ENCODE data around the gene MFSD6L.

MFSD6L gene

DNA sequence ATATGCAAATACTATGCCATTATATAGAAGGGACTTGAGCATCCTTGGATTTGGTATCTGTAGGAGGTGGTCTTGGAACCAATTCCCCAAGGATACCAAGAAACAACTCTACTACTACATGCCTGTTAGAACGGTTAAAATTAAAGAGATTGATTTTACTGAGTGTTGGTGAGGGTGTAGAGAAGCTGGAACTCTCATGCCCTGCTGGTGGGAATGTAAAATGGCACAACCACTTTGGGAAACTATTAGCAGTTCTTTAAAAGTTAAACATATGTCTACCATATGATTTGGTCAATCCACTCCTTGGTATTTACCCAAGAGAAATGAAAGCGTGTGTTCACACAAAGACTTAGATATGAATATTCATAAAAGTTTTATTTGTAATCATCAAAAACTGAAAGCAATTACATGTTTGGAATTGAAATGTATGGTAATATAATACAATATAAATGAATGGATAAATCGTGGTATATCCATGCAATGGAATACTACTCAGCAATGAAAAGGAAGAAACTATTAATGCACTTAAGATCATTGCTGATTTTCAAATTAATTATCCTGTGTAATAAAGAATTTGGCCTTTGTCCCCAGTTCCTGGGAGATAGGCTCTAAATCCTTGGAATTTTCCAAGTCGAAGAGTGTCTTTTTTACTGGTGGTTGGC lies 7.8 kb downstream of the MFSD6L start:
- no peak for DNase-seq

DNA sequence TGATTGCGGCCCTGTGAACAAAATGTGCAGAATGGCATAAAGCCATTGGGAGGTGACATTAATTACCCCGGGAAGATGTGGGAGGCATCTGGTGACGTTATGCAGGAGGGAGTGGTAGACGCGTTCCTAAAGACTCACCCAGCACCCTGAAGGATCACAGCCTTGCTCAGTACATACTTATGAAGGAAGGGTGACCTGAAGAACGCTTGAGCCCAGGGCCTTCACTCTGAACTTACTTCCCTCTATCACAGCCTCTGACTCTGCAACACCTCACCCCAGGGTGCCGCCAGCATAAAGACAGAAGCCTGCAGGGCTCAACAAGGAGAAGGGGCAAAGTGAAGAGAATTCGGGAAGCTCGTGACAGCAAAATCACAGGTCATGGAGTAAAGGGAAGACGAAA lies 9.4 kb downstream of the MFSD6L start:
- no peak for DNase-seq

DNA sequence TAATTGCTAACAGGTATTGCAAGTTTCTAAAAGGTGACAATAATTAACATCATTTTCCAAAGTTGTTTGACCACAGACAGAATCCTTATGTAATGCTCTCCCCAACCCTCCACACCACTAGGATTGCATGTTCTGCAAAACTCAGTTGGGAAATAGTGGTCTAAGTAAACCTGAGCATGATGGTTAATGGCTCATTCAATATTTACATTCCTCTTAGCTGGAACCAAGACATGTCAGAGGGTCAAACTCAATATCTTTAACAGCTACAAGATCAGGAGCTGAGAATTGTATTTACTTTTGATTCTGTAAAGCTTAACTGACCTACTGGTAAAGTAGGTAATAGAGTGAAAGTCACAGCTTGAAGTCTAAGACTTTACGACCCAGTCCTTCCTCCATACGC lies 10.2 kb downstream of the MFSD6L start:
- DNase-seq = no peak

DNA sequence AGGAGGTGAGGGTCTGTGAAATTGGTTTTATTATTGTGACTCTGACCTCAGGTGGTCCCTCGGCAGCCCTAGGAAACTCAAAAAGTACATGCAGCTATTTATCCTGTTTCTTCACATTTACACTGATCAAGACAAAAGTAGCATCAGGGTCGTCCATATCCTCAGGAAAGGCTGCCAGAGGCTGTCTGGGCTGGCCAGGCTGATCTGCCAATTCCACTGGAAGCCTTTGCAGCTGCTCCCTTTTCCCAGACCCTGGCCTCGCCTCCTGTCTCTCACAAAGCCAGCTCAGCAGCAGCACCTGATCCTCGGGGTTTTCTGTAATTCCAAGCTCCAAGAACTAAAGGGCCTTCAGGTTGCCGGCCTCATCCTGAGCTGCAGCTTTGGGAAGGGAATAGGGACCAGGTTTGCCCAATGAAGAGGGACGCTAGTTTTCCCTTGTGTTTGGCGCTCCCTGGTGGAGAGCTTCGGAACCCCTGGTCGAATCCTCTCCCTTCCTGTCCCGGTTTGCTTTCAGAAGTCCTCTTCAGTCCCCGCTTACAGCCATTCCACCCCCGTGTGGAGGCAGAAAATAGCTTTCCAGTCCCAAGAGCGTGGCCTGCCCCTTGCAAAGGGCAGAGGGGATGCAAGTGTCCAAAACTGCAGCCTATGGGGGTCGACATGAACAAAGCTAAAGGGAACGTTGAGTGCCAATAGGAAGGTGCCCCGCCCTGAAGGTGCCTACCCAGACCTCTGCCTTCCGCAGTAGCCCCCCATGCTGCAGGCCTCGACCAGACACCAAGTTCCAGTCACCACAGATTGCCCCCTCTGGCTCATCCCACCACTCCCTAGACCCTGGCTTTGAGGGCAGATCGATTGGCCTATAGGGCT lies 13.4 kb downstream of the MFSD6L start:
- DNase-seq = peak; percentile 84

DNA sequence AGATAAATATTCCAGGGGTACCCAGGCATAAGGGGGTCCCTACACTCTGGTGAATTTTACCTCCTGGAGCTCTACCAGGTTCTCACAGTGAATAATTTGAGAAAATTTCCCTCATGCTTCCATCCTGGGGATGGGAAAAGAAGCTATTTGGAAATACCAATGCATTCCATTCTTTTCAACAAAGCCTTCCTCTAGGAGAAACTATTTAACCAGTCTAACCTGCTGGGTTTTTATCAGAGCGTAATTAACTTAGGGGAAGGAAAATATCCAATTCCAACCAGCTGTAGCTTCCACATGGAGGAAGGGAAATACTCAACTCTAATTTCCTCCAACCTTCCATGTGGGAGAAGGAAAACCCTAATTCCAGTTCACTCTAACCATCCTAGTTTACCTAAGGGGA lies 17.0 kb downstream of the MFSD6L start:
- no peak for DNase-seq

DNA sequence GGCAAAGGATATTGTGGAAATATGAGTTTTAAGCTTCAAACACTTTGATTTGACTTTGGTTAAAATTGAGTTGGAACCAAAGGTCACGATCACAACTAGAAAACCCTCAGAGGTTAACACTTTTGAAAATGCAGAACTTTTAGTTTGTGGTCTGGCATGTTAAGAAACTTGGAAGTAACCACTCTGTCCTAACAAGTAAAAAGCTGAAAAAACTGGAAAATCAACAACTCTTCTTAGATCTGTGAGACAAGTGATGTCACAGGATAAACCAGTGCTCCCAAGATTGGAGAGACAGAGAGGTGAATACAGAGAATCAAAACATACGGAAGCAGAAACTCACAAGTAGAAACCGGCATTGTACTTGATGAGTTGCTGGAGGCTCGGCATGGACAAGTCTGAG lies 17.4 kb downstream of the MFSD6L start:
- peak; percentile 28 for DNase-seq

DNA sequence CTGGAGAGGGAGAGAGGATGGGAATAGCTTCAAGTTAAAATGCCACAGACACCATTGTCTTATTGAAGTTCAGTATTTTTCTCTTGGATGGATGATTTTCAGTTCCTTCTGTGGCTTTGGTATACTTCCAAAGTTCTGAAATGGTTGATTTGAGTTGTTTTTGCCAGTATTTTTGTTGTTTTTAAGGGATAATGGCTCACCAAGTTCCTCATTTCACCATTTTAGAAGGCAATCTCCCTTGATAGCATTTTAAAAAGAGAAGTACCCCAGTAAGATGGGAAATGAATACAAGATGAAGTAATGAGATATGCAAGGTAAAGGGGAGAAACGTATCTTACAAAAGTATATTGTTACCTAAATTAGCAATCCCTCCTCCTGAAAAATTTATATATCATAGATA lies 22.3 kb downstream of the MFSD6L start:
- peak; percentile 20 for DNase-seq

DNA sequence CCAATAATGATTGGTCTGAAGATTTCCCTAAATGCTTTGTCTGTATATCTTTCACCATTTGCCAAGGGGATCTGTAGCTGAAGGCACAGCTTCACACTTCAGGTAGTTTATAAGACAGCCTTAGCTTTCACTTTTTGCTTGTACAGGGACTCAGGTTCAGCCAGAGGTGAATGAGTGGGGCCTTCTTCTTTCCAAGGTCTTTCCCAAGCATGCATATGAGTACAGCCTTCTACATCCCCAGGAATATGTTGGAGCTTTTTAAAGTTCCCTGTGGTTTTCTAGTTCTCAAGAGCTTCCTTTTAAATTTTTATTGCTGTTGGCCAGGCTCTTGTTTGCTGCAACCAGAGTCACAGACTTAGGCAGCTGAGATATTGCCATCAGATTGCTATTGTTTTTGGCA lies 22.9 kb downstream of the MFSD6L start:
- DNase-seq = no peak

DNA sequence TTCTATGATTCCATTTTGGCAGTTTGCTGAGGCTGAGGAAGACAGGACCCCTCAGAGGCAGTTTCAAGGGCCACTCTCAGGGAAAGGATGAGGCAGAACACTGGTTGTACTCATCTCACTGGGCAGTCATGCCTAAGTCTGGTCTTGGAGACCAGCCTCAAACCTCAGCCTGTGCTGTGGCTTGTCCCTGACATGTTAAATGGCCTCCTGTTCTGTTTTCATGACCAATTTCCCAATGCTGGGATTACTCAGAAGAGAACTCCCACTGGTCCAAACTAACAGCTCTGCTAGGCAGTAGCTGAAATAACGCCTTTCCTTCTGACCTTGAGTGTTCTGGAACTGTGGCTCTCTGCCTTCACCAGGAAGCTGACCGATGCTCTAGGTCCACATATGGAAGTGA lies 32.4 kb downstream of the MFSD6L start:
- DNase-seq = no peak

DNA sequence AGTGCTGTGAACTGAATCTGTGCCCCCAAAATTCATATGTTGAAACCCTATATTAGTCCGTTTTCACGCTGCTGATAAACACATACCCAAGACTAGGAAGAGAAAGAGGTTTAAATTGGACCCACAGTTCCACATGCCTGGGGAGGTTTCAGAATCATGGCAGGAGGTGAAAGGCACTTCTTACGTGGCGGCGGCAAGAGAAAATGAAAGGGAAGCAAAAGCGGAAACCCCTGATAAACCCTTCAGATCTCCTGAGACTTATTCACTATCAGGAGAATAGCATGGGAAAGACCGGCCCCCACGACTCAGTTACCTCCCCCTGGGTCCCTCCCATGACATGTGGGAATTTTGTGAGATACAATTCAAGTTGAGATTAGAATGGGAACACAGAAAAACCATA lies 37.2 kb downstream of the MFSD6L start:
- no peak for DNase-seq

DNA sequence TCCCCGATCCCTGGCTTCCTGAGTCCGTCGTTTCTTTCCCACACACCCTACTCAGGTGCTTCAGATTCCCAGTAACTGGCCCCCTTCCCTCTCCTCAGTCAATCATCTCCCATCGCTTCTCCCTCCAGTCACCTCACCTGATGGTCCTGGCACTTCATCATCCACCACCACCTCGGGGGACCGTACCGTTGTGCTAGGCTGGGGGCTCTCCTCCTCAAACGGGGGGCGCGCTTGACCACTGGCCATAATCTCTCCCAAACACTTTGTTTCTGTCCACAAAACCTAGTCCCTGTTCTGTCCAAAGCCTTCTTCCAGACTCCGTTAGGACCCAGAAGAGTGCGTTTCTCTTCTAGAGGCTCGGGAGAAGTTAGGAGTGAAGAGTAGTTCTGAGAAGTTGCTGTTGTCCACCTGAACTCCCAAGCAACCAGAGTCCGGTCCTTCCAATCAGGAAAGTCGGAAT lies 41.0 kb downstream of the MFSD6L start, which contains the start of gene SPDYE4:
SPDYE4 (minus strand) TSS at position 410 of the 460 bp plus-strand sequence; CDS start at position 246, 164 bp downstream.
- DNase-seq = no peak

DNA sequence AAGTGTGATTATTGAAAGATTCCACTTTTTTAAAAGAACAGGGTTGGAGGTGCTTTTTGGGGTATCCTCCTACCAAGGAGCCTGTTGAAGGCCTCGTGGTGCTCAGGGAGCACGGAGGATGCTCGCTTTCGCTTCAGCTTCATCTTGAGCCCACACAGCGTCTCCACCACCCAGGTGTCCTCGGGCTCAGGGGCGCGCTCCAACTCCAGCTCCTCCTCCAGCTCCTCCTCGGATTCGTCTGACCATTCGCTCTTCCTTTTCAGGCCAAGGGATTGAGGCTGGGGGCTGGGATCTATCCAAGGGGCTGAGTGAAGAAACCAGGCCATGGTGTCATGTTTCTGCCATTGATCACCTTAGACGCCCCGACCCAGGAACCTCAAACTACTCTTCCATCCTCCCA lies 42.0 kb downstream of the MFSD6L start:
- DNase-seq = no peak

DNA sequence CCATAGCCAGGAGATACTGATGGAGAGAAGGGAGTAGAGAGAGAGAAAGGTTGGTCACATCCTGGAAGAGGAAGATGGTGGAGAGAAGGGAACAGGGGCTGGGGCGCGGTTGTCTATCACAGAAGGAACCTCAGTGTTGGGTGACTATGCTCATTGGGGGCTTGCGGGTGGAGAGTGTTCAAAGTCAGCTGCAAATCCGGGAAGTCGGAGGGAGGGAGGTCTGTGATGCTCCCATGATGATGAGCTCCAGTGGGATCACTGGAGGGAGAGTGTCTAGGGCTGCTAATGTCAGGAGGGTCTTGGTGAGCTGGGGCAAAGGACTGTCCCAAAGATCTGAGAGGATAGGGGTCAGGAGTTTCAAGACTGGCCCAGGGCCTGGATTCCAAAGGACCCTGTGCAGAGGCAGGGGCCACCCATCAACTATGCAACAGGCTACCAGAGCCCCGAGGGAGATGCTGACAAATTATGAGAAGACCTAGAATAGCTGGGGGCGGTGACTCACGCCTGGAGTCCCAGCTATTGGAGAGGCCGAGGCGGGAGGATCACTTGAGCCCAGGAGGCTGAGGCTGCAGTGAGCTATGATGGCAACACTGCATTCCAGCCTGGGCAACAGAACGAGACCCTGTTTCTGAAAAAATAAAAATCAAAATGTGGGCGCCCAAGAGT lies 43.4 kb downstream of the MFSD6L start:
- no peak for DNase-seq

DNA sequence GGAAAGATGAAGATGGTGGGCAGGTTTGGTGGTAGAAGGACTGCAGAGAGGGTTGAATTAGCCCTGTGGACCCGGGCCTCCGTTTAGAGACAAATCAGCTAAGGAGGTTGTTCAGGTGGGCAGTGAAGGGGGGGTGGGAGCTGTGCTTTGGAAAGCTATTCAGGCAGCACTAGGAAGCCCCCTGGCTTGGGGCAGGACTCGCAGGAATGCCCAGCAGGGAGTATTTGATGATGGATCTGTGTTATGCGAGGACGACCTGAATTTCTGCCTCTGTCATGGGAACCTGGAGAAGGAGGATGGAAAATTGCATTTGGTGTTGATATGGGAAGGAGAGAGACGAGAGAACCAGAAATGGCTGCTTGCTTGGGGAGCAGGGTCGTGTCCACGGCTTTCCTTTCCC lies 44.3 kb downstream of the MFSD6L start:
- DNase-seq = no peak

DNA sequence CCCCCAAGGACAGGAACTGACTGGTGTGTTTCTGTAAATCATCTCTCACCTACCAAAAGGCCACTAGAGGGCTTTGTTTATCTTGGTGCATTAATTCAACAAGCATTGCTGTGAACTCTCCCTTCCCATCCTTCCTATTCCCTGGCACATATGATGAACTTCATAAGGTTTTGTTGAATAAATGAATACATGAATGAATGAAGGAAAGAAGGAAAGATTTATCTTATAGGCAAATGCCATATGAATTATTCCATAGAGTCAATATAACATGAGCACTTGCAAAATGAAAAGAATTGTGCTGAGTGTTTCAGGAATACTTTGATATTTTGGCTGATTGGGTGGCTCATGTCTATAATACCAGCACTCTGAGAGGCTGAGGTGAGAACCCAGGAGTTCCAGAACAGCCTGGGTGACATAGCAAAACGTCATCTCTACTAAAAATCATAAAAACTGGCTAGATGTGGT lies 45.2 kb downstream of the MFSD6L start:
- peak; percentile 37 for DNase-seq

DNA sequence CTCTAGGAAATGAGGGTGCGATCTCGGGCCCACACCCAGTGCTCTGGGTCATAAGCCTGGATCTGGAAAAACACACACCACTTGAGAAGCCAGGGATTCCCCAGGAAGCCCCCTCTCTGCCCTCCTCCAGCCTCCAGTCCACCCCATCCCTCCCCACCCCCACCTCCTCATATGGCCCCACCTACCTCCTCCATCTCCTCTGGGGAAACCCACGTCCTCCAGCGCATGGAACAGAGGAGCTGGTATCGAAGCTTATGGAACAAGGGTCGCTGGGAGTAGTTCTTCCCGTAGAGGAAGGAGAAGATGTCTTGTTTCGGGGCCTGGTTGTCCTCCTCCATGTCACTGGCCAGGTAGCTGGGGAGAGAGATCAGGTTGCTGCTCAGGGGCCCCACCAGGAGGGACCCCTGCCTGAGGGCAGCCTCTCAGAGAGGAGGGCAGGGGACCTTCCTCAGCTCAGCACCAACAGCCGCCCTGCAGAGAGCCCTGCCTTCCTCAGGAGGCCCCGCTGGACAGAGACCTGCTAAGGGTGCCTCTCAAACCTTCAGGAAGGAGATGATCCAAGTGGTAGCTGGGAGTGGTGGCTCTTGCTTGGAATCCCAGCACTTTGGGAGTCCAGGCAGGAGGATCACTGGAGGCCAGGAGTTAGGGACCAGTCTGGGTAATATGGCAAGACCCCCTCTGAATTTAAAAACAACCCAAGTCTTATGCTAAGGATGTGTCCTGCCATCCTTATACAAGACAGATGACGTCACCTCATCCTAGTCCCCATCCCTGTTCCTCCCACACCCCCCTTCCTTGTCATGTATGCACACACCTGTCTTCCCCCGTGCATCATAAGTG lies 45.8 kb downstream of the MFSD6L start:
- no peak for DNase-seq

DNA sequence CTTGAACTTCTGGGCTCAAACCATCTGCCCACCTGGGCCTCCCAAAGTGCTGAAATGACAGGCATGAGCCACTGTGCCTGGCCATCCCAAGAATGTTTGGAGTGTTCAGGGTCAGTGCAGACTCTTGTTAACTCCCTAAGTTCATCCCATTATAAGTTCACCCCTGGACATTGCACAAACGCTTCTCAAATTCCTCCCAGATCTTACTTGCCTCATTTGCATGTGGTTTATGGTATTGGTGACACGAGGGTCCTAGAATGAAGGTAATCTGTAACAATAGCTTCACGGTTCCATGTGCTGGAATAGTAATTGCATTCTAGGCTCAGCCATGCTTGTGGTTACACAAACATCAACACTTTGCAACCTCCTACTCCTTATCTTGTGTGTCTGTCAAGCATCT lies 49.5 kb downstream of the MFSD6L start:
- DNase-seq = no peak

DNA sequence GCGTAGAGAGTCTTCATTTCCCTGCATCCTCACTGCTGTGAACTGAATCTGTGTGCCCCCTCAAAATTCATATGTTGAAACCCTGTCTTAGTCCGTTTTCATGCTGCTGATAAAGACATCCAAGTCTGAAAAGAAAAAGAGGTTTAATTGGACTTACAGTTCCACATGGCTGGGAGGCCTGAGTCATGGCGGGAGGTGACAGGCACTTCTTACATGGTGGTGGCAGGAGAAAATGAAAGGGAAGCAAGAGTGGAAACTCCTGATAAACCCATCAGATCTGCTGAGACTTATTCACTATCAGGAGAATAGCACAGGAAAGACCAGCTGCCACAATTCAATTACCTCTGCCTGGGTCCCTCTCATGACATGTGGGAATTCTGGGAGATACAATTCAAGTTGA lies 51.4 kb downstream of the MFSD6L start:
- peak; percentile 54 for DNase-seq
